Stimulated activated CD8-positive, alpha-beta memory T cell treated with anti-CD3 and anti-CD28 coated beads, Interleukin-15, amount 100 ng/mL, for 4 hours (primary cell): ENCODE data around the gene KRTAP10-9.
"Not testable (repeated sequence)": the region's sequence is repeated elsewhere in the genome, so short reads cannot be mapped to it uniquely, and the experiment has no call there.

Experiments
- DNase-seq, 2 donors: peaks; one replicate each; pipeline ENCODE4 v3.0.0-alpha.2; 2020; ENCODE audit warnings: low read depth in 2 of 2

The KRTAP10-9 gene

DNA sequence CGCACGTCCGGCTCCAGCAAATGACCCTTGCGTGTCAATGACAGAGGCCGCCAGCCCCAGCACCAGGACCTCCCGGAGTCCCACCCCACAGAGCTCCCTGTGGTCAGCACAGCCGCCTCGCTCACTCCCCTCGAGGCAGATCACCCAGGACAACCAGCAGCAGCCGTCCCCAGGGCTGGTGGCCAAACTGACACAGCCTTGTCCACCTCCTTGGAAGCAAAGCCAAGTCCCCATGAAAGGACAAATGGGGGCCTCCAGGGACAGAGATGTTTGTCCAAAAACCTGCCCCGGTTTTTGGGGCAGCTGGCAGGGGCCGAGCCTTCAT, 12.4 kb downstream of the KRTAP10-9 start:
- DNase-seq: no peak

DNA sequence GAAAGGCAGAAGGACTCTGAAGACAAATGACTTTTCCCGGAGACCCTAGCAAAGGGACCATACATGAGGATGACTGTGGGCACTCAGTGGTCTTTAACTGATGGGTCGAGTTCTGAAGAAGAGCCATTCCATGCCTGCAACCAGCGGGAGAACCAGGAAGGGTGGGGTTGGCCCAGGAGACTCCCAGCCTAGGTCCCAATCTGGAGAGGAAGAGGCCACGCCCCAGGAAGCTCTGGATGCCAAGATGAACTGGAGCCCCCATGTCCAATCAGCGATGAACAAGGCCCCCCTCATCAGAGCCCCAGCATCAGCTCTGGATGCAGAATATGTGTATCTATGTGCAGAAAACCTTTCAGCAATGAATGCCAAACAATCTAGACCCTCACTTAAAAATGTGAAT, 13.9 kb downstream of the KRTAP10-9 start:
- DNase-seq: no peak

DNA sequence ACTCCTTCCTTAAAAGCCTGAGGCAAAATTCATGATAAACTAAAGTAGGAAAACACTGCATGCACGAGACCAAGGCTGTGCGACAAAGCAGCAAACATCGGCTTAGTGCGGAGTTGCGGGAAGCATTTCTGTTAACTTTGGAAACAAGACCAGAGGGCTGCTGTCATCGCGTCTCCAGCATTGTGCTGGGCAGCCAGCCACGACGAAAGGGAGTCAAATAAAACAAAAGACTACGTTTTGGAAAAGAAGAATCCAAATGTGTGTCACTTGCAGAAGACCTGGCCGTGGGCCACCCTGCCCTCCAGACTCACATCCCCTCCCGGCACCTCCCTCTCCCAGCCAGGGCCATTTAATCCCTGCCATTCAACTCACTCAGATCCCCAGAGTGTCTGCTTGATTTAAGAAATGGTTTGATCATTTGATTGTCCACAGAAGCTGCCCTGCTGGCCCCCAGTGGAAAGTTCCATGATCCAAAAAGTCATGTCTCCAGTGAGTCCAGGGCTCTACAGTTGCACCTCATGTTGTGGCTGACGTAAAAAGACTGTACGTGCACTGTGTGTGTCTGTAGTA, 16.9 kb downstream of the KRTAP10-9 start:
- DNase-seq: no peak

DNA sequence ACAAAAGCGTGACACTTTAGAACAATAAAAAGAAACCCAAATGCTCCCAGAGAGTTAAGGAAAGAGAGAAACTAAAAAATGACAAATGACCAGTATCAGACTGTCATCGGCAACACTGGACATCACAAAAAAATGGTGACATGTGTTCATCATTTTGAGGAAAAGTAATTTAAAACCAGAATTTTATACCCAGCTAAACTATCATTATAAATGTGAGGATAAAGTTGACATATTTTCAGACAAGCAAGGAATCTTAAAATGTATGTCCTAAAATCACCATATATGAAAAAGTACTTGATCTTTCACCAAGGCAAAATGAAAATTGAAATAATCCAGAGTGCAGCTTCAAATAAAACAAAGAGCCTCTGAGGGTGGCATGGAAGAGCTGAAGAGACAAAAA, 18.0 kb downstream of the KRTAP10-9 start:
- DNase-seq: no peak

DNA sequence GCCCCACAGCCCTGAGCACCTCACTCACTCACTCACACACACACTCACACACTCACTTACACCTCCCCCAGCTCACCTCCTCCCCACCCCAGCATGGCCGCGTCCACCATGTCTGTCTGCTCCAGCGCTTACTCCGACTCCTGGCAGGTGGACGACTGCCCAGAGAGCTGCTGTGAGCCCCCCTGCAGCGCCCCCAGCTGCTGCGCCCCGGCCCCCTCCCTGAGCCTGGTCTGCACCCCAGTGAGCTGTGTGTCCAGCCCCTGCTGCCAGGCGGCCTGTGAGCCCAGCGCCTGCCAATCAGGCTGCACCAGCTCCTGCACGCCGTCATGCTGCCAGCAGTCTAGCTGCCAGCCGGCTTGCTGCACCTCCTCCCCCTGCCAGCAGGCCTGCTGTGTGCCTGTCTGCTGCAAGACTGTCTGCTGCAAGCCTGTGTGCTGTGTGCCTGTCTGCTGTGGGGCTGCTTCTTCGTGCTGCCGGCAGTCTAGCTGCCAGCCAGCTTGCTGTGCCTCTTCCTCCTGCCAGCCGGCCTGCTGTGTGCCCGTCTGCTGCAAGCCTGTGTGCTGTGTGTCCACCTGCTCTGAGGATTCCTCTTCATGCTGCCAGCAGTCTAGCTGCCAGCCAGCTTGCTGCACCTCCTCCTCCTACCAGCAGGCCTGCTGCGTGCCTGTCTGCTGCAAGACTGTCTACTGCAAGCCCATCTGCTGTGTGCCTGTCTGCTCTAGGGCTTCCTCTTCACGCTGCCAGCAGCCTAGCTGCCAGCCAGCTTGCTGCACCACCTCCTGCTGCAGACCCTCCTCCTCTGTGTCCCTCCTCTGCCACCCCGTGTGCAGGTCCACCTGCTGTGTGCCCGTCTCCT, 19.7 kb downstream of the KRTAP10-9 start, which contains the start of gene KRTAP10-11:
Gene KRTAP10-11 (plus strand): TSS at position 49 of the 856 bp plus-strand sequence. CDS start 45 bp downstream, at position 94.
- not testable (repeated sequence) for DNase-seq

DNA sequence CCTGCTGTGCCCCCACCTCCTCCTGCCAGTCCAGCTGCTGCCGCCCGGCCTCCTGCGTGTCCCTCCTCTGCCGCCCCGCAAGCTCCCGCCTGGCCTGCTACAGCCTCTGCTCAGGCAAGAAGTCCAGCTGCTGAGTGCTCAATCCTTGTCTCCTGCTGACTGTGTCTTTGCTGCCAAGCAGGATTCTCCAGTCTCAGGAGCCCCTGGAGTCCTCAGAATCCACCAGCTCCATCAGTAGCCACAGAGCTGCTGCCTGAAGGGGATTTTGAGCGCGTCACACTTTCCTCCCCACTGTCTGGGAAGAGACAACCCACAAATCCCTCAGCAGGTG, 20.3 kb downstream of the KRTAP10-9 start:
- DNase-seq: no peak

DNA sequence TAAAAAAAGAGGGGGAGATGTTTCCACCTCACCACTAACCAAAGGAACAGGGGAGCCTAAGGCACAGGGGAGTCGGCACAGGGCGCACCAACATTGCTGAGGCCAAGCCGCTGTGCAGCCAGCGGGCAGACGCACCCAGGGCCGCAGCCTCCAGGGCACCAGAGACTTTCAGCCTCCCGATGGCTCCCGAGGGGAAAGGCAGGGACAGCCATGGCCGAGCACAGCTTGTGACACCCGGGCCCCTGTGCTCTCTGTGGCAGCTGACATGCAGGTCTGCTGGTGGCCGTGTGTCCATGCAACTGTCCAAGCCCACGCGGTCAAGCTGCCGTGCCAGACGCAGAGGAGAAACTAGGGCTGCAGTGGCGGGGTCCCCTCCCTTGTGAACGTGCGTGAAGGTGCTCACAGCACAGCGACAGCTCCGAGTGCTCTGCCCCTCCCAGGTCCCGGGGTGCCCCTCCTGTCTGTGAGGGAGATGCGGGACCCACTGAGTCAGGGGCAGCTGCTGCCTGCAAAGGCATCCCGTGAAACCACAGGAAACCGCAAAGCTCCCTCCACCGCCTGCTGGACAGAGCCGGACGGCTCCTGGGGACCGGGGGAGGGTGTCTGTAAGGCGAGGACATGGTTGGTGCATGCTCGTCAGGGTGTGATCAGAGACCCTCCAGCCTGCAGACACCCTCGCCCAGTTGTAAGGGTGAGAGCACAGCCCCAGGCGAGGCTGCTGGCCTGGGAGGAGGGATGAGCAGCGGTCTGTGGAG, 21.8 kb downstream of the KRTAP10-9 start:
- no peak for DNase-seq

DNA sequence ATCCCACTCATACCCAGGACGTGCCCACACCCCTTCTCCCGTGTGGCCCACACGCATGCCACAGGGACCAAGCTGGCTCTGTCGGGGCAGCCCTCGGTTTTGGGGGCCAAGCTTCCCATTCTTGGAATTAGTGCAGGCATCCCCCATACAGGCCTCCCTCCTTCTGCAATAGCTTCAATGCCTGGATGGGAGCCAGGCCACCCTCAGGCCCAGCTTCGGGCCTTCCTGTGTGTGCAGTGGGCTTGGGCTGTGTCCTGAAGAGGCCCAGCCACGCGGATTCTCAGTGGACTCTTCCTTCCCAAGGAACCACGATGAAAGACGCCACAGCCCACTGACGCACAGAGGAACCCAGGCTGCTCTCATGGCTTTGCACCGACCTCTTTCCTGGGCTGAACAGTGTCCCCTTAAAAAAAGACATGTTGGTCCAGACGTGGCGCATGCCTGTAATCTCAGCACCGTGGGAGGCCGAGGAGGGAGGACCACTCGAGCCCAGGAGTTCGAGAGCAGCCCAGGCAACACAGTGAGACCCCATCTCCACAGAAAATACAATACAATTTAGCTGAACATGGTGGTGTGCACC, 22.7 kb downstream of the KRTAP10-9 start:
- DNase-seq: no peak

DNA sequence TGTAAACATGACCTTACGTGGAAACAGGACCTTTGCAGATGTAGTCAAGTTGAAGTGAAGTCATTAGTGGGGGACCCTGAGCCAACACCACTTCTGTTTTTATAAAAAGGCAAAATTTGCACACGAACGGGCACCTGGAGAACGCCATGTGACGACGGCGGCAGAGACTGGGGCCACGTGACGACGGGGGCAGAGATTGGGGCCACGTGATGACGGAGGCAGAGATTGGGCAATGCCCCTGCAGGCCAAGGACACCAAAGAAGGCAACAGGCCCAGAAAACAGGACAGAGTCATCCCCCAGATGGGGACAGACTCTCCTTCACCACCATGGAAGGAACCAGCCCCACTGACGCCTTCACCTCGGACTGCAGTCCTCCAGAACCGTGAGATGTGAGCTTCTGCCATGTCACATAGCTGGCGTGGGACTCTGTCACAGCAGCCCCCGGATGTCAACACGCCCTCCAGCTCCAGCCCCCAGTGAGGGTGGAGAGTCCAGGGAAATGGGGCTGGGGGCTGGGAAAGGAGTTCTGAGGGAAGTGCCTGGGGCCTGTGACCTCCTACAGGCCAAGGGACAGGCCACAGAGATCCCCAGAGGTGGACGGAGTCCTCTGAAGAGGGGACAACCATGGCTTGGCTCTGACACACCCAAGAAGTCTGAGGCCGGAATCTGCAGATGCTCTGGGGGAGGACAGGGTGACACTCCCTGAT, 23.5 kb downstream of the KRTAP10-9 start:
- DNase-seq: no peak

DNA sequence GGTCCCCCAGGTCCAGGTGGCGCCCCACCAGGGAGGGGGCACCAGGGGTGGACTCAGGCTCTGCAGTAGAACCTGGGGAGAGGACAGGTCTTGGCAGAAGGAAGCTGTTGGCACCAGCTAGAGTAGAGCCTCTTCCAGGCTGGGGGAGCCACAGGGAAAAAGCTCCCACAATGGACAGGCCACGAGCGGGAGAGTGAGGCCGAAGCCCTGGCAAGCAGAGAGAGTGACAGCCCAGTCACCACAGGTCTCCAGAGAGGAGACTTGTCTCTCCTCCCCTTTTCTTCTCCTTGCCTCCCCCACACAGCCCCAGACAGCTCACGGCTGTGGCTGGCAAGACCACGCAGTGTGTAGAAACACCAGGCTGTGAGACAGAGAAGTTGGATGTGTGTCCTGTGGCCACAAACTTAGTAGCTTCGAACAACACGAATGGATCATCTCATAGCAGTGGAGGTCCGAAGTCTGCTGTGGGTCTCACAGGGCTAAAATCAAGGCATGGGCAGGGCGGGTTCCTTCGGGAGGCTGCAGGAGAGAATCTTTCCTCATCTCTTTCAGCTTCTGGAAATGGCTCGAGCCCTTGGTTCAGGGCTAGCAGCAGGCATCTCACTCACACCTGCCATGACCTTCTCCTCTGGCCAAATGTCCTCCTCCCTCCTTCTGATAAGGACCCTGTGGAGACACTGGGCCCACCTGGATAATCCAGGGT, 24.2 kb downstream of the KRTAP10-9 start:
- DNase-seq: no peak

DNA sequence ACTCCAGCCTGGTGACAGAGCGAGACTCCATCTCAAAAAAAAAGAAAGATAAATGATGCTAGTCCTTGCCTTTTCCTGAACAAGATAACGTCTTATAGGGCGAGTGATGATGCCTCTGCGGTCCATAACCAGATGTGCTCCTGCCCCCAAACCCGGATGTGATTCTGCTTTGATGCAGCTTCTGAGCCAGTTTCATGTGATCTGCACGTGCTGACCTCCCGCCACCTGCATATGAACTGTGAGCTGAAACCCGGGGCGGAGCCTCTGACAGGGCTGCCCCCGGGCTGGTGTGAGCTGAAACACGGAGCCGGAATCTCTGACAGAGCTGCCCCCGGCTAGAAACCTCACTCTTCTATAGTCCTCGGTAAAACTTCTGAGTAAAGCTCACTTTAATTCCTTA, 26.2 kb downstream of the KRTAP10-9 start:
- DNase-seq: no peak

DNA sequence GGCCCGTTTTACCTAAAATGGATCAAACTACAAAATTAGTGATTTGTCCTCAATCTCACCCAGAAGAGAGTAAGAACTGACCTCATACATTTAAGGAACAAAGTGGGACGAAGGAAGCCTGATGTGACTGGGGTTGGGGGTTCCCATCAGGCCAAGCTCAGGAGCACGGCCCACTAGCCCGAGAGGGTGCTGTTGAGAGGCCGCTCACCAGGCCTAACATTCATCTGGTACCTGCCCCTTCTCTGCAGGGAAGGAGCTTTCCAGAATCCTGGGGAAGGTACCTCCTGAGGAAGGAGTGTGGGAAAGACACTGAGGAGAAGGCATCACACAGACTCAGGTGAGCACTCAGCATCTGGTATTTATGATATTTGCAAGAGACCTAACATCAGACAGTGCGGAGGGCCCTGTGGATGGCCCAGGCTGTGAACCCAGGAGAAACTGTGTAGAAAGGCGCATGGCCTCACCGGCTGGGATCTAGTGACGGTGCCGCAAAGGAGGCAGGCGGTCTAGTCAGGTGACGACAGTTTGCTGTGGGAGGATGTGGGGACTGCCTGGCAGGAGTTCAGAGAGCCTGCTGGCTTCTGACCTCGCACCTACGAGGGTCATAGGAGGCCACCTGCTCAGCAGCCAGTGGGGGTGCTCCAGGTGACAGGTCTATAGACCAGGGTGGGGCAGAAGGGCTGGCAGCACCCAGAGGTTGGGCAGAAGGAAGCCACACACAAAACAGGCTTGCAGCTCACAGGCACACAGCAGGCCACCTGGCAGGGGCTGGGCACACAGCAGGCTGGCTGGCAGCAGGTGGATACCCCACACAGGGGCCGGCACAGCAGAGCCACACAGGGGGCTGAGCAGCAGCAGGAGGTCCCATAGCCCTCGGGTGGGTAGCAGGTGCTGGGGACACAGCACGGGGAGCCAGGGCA, 27.0 kb downstream of the KRTAP10-9 start:
- no peak for DNase-seq

DNA sequence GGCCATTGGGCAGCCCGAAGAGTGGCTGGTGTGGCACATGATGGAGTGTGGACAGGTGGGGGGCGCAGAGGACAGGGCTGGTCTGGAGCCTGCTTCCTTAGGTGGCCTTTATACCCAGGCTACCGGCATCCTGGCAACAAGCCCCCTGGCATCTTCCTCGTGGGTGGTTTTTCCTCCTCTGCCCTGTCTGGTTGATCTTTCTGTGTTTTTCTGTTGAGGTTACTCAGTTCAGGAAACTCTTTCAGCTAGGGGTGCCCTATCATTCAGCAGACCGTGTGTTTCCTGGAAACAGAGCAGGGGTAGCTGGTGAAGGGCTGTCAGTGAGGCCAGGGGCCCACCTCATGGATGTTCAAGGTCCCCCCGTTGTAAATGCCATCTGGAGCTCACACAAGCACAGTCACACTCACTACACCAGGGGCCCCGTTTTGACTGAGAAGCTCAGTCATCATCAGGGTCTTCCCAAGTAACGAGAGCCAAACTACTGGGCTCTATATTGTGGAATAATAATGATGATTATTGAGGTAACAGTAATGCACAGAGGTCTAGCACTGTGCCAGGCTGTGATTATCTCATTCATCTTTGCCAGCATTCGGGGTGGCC, 27.8 kb downstream of the KRTAP10-9 start, which contains the start of gene KRTAP12-4:
Gene KRTAP12-4 (minus strand): TSS at position 84 of the 600 bp plus-strand sequence. CDS start 45 bp downstream, at position 39.
- DNase-seq: no peak

DNA sequence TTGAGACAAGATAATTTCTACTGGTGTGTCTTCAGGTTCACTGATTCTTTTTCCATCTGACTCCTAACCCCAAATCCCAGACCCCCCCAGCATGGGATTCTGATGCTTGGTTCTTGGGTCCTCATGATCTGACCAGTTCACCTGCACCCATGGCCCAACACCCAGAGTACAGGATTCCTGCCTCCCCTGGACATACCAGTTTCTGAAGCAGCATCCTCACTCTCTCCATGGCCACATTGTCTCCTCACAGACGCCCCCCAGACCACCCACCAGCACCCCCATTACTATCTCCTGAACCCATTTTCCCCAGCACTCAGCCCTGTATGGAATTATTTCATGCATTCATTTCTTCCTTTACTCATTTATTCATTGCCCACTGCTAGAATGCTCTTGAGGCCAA, 30.0 kb downstream of the KRTAP10-9 start:
- no peak for DNase-seq

DNA sequence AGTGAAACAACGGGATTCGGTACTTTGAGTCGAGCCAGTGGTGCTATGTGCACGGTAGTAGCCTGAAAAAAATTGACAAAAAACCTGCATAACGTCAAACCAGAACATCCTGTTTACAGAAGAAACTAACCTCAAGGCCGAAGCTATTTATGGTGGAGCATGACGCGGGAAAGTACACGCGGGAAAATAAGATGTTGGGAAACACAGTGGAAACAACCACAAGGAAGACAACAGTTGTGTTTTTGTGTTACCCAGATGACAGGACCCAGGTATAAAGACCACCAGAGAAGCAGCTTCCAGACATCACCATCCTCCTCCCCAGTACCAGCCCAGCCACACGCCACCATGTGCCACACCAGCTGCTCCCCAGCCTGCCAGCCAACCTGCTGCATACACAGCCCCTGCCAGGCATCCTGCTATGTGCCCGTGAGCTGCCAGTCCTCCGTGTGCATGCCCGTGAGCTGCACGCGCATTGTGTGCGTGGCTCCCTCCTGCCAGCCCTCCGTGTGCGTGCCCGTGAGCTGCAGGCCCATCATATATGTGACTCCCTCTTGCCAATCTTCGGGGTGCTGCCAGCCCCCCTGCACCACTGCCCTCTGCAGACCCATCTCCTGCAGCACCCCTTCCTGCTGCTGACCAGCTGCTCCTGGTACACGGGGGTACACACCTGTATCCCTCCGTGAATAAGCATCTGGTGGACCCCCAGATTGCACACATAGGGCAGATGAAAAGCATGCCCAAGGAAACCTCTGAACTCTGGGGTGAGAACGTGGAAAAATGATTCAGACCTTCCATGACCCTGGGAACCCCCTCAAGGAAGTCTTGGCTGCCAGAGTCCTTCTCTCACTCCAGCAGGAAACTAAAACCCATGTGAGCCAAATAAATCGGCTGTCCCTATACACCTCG, 31.0 kb downstream of the KRTAP10-9 start, which contains the start of gene KRTAP12-3:
Gene KRTAP12-3 (plus strand): TSS at position 298 of the 906 bp plus-strand sequence. CDS start 48 bp downstream, at position 346.
- no peak for DNase-seq

DNA sequence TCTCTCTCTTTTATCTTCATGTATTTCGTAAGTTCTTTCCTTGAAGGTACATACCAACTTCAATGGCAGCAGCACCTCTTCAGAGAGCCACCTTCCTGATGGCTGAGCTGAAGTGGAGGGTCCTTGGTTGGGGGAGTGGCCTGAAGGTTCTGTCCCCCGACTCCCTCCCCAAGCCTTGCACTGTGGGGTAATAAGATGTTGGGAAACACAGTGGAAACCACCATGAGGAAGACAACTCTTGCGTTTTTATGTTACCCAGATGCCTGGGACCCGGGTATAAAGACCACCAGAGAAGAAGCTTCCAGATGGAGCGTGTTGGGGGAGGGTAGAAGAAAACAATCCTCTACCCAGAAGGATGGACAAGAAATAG, 31.6 kb downstream of the KRTAP10-9 start:
- DNase-seq: no peak

DNA sequence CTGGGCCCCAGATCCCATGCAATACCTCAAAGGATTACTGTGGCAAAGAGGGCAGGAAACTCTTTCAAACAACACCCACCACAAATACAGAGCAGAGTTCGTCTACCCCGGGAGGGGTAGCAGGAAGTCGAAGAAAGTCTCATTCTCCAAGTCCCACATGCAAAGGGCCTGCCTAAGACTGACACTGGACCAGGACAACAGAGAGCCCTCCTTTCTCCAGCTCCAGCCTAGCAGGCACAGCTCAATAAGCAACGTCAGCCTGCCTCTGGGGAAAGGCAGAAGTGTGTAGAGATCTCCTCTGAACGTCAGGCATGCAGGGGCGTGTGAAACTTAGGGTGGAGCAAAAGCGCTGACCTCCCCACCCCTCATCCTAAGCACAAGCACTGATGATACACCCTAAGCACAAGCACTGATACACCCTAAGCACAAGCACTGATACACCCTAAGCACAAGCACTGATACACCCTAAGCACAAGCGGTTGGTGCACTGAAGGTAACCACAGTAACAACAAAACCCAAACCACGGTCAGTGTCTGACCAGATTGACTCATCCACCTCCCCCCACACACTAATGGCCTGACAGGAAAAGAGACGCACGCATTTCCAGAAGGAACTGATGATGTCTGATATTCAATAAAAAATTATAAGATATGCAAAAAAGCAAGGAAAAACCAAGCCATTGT, 32.2 kb downstream of the KRTAP10-9 start:
- no peak for DNase-seq

DNA sequence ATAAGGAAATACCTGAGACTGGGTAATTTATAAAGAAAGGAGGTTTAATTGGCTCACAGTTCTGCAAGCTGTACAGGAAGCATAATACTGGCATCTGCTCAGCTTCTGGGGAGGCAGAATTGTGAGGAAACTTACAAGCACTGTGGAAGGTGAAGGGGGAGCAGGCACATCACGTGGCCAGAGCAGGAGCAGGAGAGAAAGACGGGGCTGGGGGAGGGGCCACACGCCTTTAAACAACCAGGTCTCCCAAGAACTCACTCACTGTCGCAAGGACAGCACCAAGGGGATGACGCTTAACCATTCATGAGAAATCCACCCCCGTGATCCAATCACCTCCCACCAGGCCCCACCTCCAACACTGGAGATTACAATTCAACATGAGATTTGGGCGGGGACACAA, 34.7 kb downstream of the KRTAP10-9 start:
- not testable (repeated sequence) for DNase-seq
